Adrenal gland (tissue), 12 donors: ENCODE results near the gene PRKCB. TPM values are rescaled to one million over a fixed set of nuclear protein-coding genes. Genes with fewer than 3 reads are reported as not detected.
A peak's percentile ranks its signal among the peaks of the same experiment; 100 is the strongest.

ENCODE experiments used
- DNase-seq, 7 donors: peaks; one replicate each; pipeline ENCODE4 v3.0.0-alpha.2; 2019 to 2020
- H3K27ac ChIP-seq, 5 donors: fragments of 200-600 bp; sonication (generic) in 4 of 5; 1 replicate in 3 of 5; 2 replicates in 2 of 5; pipeline versions ENCODE4 v1.5.1 to v1.8.0; 2016 to 2020; ENCODE audit warnings: mild to moderate bottlenecking in 1 of 5
- H3K27me3 ChIP-seq: fragments of 200-600 bp; 2 replicates; pipeline ENCODE4 v1.8.0; 2021
- H3K36me3 ChIP-seq, 2 donors: fragments of 200-600 bp; replicated peaks in 1 of 2; 1 replicate in 1 of 2; 2 replicates in 1 of 2; pipeline versions ENCODE4 v1.5.1 to v1.8.0; 2018 to 2022
- H3K4me1 ChIP-seq, 2 donors: fragments of 200-600 bp; replicated peaks in 1 of 2; 1 replicate in 1 of 2; 2 replicates in 1 of 2; pipeline versions ENCODE4 v1.5.1 to v1.8.0; 2018 to 2021
- H3K4me3 ChIP-seq, 4 donors: fragments of 200-600 bp; sonication (generic) in 3 of 4; one replicate each; pipeline ENCODE4 v1.5.1; 2016 to 2018
- H3K9me3 ChIP-seq, 3 donors: fragments of 200-600 bp; sonication (generic) in 1 of 3; replicated peaks in 1 of 3; 1 replicate in 2 of 3; 2 replicates in 1 of 3; pipeline versions ENCODE4 v1.5.1 to v1.8.0; 2016 to 2021
- CTCF ChIP-seq, 6 experiments: fragments of 450-650 bp in 4 of 6; fragments of 200-600 bp in 2 of 6; sonication (generic) in 1 of 6; IDR thresholded peaks; 1 replicate in 5 of 6; 2 replicates in 1 of 6; pipeline versions ENCODE4 v1.5.1 to v1.8.0; 2016 to 2021; ENCODE audit warnings: antibody characterized with exemption in 6 of 6, mild to moderate bottlenecking in 2 of 6, moderate library complexity in 1 of 6
- POLR2A ChIP-seq, 2 donors: fragments of 450-650 bp; IDR thresholded peaks; one replicate each; pipeline ENCODE4 v1.6.1; 2017; ENCODE audit warnings: antibody characterized with exemption in 2 of 2, mild to moderate bottlenecking in 2 of 2, moderate library complexity in 1 of 2
- whole genome bisulfite sequencing, 4 donors: extraction: QIAGEN DNeasy Blood & Tissue Kit in 2 of 4; methylation state at CpG; one replicate each; pipeline versions ENCODE4 v1.1.5 to v1.1.7; 2013 to 2017; 5-methylcytosine and 5-hydroxymethylcytosine counted together
- intact Hi-C, 2 donors: fragments of 100-400 bp; cut with DNase I; formaldehyde crosslinking; loops; one replicate each; pipeline versions ENCODE4 v1.14.1 to v1.15.0; 2022 to 2023
- polyA plus RNA-seq, 3 donors: library from polyadenylated mRNA; stranded (reverse); fragments of 200-250 nt in 2 of 3; fragments of 350-450 nt in 1 of 3; fragmentation: Illumina TruSeq in 1 of 3; extraction: RNeasy Lipid Tissue Mini Kit (QIAGEN cat#74804) in 1 of 3; gene quantifications; one replicate each; pipeline ENCODE4 v1.2.3, GENCODE V29; 2013 to 2014
- total RNA-seq, 9 donors: library from RNA; depleted of rRNA in 4 of 9; stranded (reverse); fragments of >200 nt in 4 of 9; fragments of 120-200 nt in 1 of 9; fragmentation: NEBNext Ultra II Directional in 1 of 9; extraction: Animal tissue kit (Norgen Biotek cat#: 25700) in 1 of 9; gene quantifications; one replicate each; pipeline versions ENCODE4 v1.1.0 to v1.2.4, GENCODE V29; 2013 to 2023
- donor health status: healthy with polysubstance abuse.
- donor health status: Bipolar disorder and iron deficiency.
- donor health status: DM: yes; HTN: yes; CAD: no.
- donor health status: DM: no; HTN: no; CAD: no.
- donor health status: DM: no; HTN: no; CAD: no.
- donor health status: DM: yes; HTN: yes; CAD: no.

PRKCB gene
- total and polyA plus RNA-seq, 12 donors: 0.54 to 8.0 (median 3.0) TPM

GRCh38 chr16:24253192-24253591, 417.4 kb downstream of the PRKCB start:
- intact Hi-C loops: loop anchor here in 1 of 2 donors (10.0 kb wide), 1 partner anchor 208 kb away; no protein-coding TSS in a partner anchor
- Histone ChIP-seq H3K9me3 (no peaks in the 10 kb centered on the region), H3K4me3 (no peak overlapping the region), H3K27me3 (peaks cover 14% of the 10 kb centered on the region), H3K27ac (no peak overlapping the region), H3K4me1 (no peaks in the 10 kb centered on the region), H3K36me3 (no peaks in the 10 kb centered on the region)
- TF ChIP-seq POLR2A (IDR thresholded peaks at IDR 0.05): no peak
- TF ChIP-seq CTCF (IDR thresholded peaks at IDR 0.05): peak; percentile 38 to 66 (median 57)
- DNase-seq: peak in 5 of 7 donors; percentile 15 to 61 (median 32)
- 10 to 19% (median 11%) methylated on average over 7 of the region's 7 CpGs for WGBS, 4 donors

DNA sequence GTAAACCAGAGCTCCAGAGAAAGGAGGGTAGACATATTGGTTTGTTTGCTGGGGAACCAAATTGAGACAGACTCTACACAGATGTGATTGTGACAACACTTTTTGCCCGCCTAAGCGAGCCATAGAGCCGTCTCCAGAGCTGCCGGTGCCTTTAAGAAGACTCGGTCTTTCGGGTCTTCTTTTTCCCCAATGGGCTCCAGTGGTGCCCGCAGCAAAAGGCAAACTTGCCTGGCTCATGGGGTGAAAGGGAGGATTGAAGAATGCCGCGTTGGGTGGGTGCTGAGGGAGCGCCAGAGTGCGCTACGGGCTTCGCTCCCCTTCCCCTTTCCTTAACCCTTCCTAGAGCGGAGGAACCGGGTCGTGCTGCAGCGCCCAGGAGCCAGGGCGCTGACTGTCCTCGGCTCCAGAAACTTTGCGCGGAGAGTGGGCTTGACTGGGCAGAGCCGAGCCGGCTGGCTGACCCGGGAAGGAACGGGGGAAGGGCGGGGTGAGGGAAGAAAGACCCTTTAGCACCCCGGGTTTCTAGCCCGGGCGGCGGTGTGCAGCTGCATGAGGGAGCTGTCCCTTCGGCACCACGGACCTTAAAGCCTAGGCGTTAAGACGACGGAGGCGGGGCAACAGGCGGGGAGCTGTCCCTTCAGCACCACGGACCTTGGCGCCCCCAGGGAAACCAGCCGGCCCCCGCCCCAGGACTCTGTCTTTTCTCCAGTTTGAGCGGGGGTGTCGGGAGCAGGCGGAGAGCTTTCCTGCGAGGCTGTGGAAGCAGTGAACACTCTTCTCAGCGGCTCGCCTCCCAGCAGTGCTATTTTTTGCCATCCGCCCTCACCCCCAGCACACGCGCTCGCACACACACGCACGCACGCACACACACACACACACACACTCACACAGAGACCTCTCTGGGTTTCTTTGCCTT, 419.9 kb downstream of the PRKCB start, which contains the start of gene CACNG3:
Gene CACNG3 (plus strand): TSS at position 880 of the 916 bp plus-strand sequence. CDS start 420 bp downstream, outside the sequence.
- Histone ChIP-seq H3K27me3 (peaks cover 14% of the 10 kb centered on the region), H3K9me3 (no peaks in the 10 kb centered on the region), H3K4me1 (no peaks in the 10 kb centered on the region), H3K36me3 (no peaks in the 10 kb centered on the region), H3K27ac (peak within 1 kb of the TSS in 1 of 5 donors; percentile 21), H3K4me3 (no peak within 1 kb of the TSS)
- intact Hi-C loops: loop anchor here in 1 of 2 donors (10.0 kb wide), 1 partner anchor 211 kb away; no protein-coding TSS in a partner anchor
- 2 to 4% (median 2%) methylated on average over 24 to 54 of the region's 54 CpGs for WGBS, 4 donors
- DNase-seq: peak in 6 of 7 donors; percentile 14 to 39 (median 24)
- TF ChIP-seq CTCF (IDR thresholded peaks at IDR 0.05) (no peak), POLR2A (IDR thresholded peaks at IDR 0.05) (no peak)

DNA sequence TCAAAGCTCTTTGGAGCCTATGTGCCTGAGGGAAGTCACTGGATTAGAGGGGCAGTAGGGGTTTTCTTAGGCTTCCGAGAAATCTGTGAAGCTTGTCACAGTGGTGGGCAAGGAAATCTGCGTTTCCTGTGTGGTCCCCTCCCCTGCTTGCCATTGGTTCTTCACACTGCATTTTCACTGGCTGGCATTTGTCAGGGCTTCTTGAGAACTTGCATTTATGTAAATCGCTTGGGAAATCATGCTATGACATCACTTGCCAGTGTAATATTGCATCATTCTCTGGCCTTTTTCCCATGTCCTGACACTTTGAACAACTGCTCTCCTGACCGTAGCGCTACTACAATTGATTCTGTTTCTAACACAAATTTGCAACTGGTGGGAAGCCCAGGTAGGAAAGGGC, 422.2 kb downstream of the PRKCB start:
- no peak for TF ChIP-seq POLR2A (IDR thresholded peaks at IDR 0.05)
- no peak for TF ChIP-seq CTCF (IDR thresholded peaks at IDR 0.05)
- no peaks in the 10 kb centered on the region for H3K9me3 ChIP-seq
- no peaks in the 10 kb centered on the region for H3K36me3 ChIP-seq
- H3K4me1 ChIP-seq: no peaks in the 10 kb centered on the region
- intact Hi-C loops: loop anchor here in 1 of 2 donors (10.0 kb wide), 1 partner anchor 213 kb away; no protein-coding TSS in a partner anchor
- WGBS, 4 donors: 42 to 49% (median 43%) methylated on average over 5 of the region's 5 CpGs
- no peak overlapping the region for H3K4me3 ChIP-seq
- no peak overlapping the region for H3K27ac ChIP-seq
- peaks cover 14% of the 10 kb centered on the region for H3K27me3 ChIP-seq
- no peak for DNase-seq

DNA sequence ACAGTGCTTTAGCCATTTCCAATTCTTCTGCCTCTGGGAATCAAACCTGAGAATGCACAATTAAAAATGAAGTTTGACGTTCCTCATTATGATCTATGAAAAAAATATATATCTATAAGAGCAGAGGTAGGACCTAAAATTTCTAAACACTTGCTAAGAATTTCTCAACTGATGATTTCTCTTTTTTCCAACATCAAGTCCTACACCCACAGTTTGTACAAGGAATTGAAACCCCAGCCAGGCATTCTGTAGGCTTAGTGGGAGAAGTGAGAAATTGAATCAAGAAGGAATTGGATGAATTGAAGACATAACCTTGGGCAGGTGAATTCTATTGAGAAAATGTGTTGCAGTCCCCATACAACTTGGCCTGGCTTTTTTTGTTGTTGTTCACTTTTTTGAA, 423.0 kb downstream of the PRKCB start:
- no peak overlapping the region for H3K27ac ChIP-seq
- H3K9me3 ChIP-seq: no peaks in the 10 kb centered on the region
- TF ChIP-seq CTCF (IDR thresholded peaks at IDR 0.05) (no peak), POLR2A (IDR thresholded peaks at IDR 0.05) (no peak)
- peaks cover 14% of the 10 kb centered on the region for H3K27me3 ChIP-seq
- no peak for DNase-seq
- no peak overlapping the region for H3K4me3 ChIP-seq
- no peaks in the 10 kb centered on the region for H3K36me3 ChIP-seq
- WGBS, 4 donors: 53 to 64% (median 57%) methylated on average over 1 of the region's 1 CpG
- no peaks in the 10 kb centered on the region for H3K4me1 ChIP-seq
- intact Hi-C loops: loop anchor here in 1 of 2 donors (10.0 kb wide), 1 partner anchor 214 kb away; no protein-coding TSS in a partner anchor
